ENCODE data around the gene SLC25A31.

Gene SLC25A31

GRCh38 chr4:127809173-127809800, 79.1 kb downstream of the SLC25A31 start:
- peaks cover 3 to 10% of the 10 kb centered on the region in 2 donors for H3K36me3 ChIP-seq (ENCODE audit: control insufficient read depth in 1 of 2, insufficient read depth in 2 of 2, low read length in 2 of 2)
- no peaks in the 10 kb centered on the region for H3K9me3 ChIP-seq (ENCODE audit: control insufficient read depth in 1 of 2, low read length in 2 of 2)

DNA sequence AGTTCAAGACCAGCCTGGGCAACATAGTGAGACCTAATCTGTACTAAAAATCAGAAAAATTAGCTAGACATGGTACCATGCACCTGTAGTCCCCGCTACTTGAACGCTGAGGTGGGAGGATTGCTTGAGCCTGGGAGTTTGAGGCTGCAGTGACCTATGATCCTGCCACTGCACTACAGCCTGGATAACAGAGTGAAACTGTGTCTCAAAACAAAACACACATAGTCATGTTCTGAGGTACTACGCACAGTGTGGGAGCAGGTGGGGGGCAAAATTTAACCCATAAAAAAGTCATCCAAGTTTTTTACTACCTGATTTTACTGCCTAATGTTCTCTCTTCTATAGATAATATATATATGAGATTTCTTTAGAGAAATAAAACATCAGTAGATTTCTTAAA, 80.4 kb downstream of the SLC25A31 start:
- Histone ChIP-seq H3K36me3 (ENCODE audit: control insufficient read depth in 1 of 2, insufficient read depth in 2 of 2, low read length in 2 of 2) (peaks cover 3 to 10% of the 10 kb centered on the region in 2 donors), H3K4me3 (ENCODE audit: low read depth in 1 of 2, low read length in 2 of 2) (no peak overlapping the region), H3K9me3 (ENCODE audit: control insufficient read depth in 1 of 2, low read length in 2 of 2) (no peaks in the 10 kb centered on the region), H3K27me3 (ENCODE audit: low read depth, low read length) (no peaks in the 10 kb centered on the region), H3K4me1 (ENCODE audit: control insufficient read depth in 1 of 2, insufficient read depth in 2 of 2, low read length in 2 of 2) (no peaks in the 10 kb centered on the region), H3K27ac (ENCODE audit: low read length) (no peak overlapping the region)

More at GRCh38 chr4:127809173-127809800, 79.1 kb downstream of the SLC25A31 start:
- H3K27me3 ChIP-seq (ENCODE audit: low read depth, low read length): no peaks in the 10 kb centered on the region
- H3K4me3 ChIP-seq (ENCODE audit: low read depth in 1 of 2, low read length in 2 of 2): no peak overlapping the region
- no peaks in the 10 kb centered on the region for H3K4me1 ChIP-seq (ENCODE audit: control insufficient read depth in 1 of 2, insufficient read depth in 2 of 2, low read length in 2 of 2)
- no peak overlapping the region for H3K27ac ChIP-seq (ENCODE audit: low read length)

DNA sequence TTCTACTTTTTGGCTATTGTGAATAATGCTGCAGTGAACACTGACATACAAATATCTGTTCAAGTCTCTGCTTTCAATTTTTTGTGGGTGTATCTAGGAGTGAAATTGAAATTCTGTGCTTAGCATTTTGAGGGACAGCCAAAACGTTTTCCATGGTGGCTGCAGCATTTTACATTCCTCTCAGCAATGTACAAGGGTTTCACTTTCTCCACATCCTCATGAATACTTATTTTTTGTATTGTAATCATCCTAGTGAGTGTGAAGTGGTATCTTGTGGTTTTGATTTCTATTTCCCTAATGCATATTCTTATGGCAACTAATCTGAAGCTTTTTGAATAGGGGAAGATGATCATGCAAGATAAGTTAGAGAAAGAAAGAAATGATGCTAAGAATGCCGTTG, 92.2 kb downstream of the SLC25A31 start:
- Histone ChIP-seq H3K4me1 (ENCODE audit: control insufficient read depth in 1 of 2, insufficient read depth in 2 of 2, low read length in 2 of 2) (no peaks in the 10 kb centered on the region), H3K27ac (ENCODE audit: low read length) (no peak overlapping the region), H3K27me3 (ENCODE audit: low read depth, low read length) (no peaks in the 10 kb centered on the region), H3K4me3 (ENCODE audit: low read depth in 1 of 2, low read length in 2 of 2) (no peak overlapping the region), H3K36me3 (ENCODE audit: control insufficient read depth in 1 of 2, insufficient read depth in 2 of 2, low read length in 2 of 2) (peaks cover 0 to 13% of the 10 kb centered on the region in 2 donors), H3K9me3 (ENCODE audit: control insufficient read depth in 1 of 2, low read length in 2 of 2) (no peaks in the 10 kb centered on the region)
